Vagina (tissue), 2 donors: ENCODE data around the gene RASGRP2.

Experiments used
- CTCF ChIP-seq, 3 experiments: fragments of 450-650 bp in 2 of 3; fragments of 200-600 bp in 1 of 3; sonication (generic) in 1 of 3; IDR thresholded peaks; one replicate each; pipeline ENCODE4 v1.5.1; 2017 to 2019; ENCODE audit warnings: antibody characterized with exemption in 3 of 3, mild to moderate bottlenecking in 2 of 3, moderate library complexity in 2 of 3
- POLR2A ChIP-seq, 2 donors: fragments of 450-650 bp; IDR thresholded peaks; one replicate each; pipeline ENCODE4 v1.6.1; 2017; ENCODE audit warnings: antibody characterized with exemption in 2 of 2, mild to moderate bottlenecking in 2 of 2, moderate library complexity in 2 of 2

GRCh38 chr11:64768300-64768694 lies 24.4 kb upstream of the RASGRP2 start:
- TF ChIP-seq CTCF (IDR thresholded peaks at IDR 0.05) (no peak), POLR2A (IDR thresholded peaks at IDR 0.05) (no peak)
